SK-N-SH treated with all-trans-retinoic acid at 6 μM for 48 hours (cell line): ENCODE data around the gene COL17A1.
A peak's percentile ranks its signal among the peaks of the same experiment; 100 is the strongest.

Experiments used
- ATAC-seq: fragments of 200-7000 bp; cut with Tn5 transposase; 3 replicates; pipeline ENCODE4 v1.9.1; 2020; ENCODE audit warnings: mild to moderate bottlenecking, moderate library complexity
- ARNTL ChIP-seq: fragments of 450-650 bp; formaldehyde crosslinking; IDR thresholded peaks from 2 replicates; pipeline ENCODE4 v1.5.0; 2020; ENCODE audit warnings: low read depth, mild to moderate bottlenecking, moderate library complexity, borderline replicate concordance
- BACH2 ChIP-seq: fragments of 250-450 bp; sonication (Bioruptor Pico); IDR thresholded peaks from 2 replicates; pipeline ENCODE4 v1.9.0; 2021; ENCODE audit warnings: mild to moderate bottlenecking, borderline replicate concordance
- CREB5 ChIP-seq: fragments of 250-450 bp; sonication (Bioruptor Pico); IDR thresholded peaks from 2 replicates; pipeline ENCODE4 v1.5.1; 2020; ENCODE audit warnings: low read depth, mild to moderate bottlenecking, moderate library complexity
- CSDC2 ChIP-seq: fragments of 250-450 bp; sonication (Bioruptor Pico); IDR thresholded peaks from 2 replicates; pipeline ENCODE4 v1.5.0; 2020; ENCODE audit warnings: mild to moderate bottlenecking, moderate library complexity
- CSRNP3 ChIP-seq: fragments of 250-450 bp; sonication (Bioruptor Pico); IDR thresholded peaks from 2 replicates; pipeline ENCODE4 v1.5.1; 2021; ENCODE audit warnings: mild to moderate bottlenecking, moderate library complexity
- ESRRG ChIP-seq: fragments of 250-450 bp; sonication (Bioruptor Pico); IDR thresholded peaks from 2 replicates; pipeline ENCODE4 v1.6.1; 2021; ENCODE audit warnings: mild to moderate bottlenecking
- GLIS3 ChIP-seq: fragments of 250-450 bp; sonication (Bioruptor Pico); IDR thresholded peaks from 2 replicates; pipeline ENCODE4 v1.5.0; 2020; ENCODE audit warnings: mild to moderate bottlenecking, moderate library complexity
- ISL1 ChIP-seq: fragments of 250-450 bp; sonication (Bioruptor Pico); IDR thresholded peaks from 2 replicates; pipeline ENCODE4 v2.1.2; 2022; ENCODE audit warnings: mild to moderate bottlenecking, moderate library complexity
- OSR1 ChIP-seq: fragments of 250-450 bp; sonication (Bioruptor Pico); IDR thresholded peaks from 2 replicates; pipeline ENCODE4 v1.8.0; 2022; ENCODE audit warnings: moderate library complexity, mild to moderate bottlenecking, inconsistent platforms
- PATZ1 ChIP-seq: fragments of 250-450 bp; sonication (Bioruptor Pico); IDR thresholded peaks from 2 replicates; pipeline ENCODE4 v1.8.0; 2020; ENCODE audit warnings: mild to moderate bottlenecking, moderate library complexity, borderline replicate concordance
- POU6F1 ChIP-seq: fragments of 250-450 bp; sonication (Bioruptor Pico); IDR thresholded peaks from 2 replicates; pipeline ENCODE4 v1.8.0; 2021; ENCODE audit warnings: low read depth, mild to moderate bottlenecking, moderate library complexity, borderline replicate concordance
- PPARA ChIP-seq: fragments of 250-450 bp; sonication (Bioruptor Pico); IDR thresholded peaks from 2 replicates; pipeline ENCODE4 v1.5.0; 2020; ENCODE audit warnings: mild to moderate bottlenecking, borderline replicate concordance
- RARB ChIP-seq: fragments of 250-450 bp; sonication (Bioruptor Pico); IDR thresholded peaks from 2 replicates; pipeline ENCODE4 v1.8.0; 2021; ENCODE audit warnings: mild to moderate bottlenecking, moderate library complexity
- SNAI2 ChIP-seq: fragments of 250-450 bp; sonication (Bioruptor Pico); IDR thresholded peaks from 2 replicates; pipeline ENCODE4 v1.5.0; 2020; ENCODE audit warnings: mild to moderate bottlenecking, moderate library complexity
- TCF4 ChIP-seq: fragments of 250-450 bp; sonication (Bioruptor Pico); IDR thresholded peaks from 2 replicates; pipeline ENCODE4 v1.8.0; 2021; ENCODE audit warnings: mild to moderate bottlenecking, moderate library complexity, borderline replicate concordance
- TOX ChIP-seq: fragments of 250-450 bp; sonication (Bioruptor Pico); IDR thresholded peaks from 2 replicates; pipeline ENCODE4 v1.8.0; 2021; ENCODE audit warnings: mild to moderate bottlenecking, moderate library complexity, borderline replicate concordance
- ZC3H10 ChIP-seq: fragments of 250-450 bp; sonication (Bioruptor Pico); IDR thresholded peaks from 2 replicates; pipeline ENCODE4 v1.5.1; 2021; ENCODE audit warnings: mild to moderate bottlenecking, moderate library complexity
- ZFP3 ChIP-seq: fragments of 250-450 bp; sonication (Bioruptor Pico); IDR thresholded peaks from 2 replicates; pipeline ENCODE4 v1.5.0; 2020; ENCODE audit warnings: mild to moderate bottlenecking, moderate library complexity
- ZFP30 ChIP-seq: fragments of 450-650 bp; formaldehyde crosslinking; IDR thresholded peaks from 2 replicates; pipeline ENCODE4 v1.5.0; 2022; ENCODE audit warnings: mild to moderate bottlenecking, moderate library complexity
- ZNF565 ChIP-seq: fragments of 450-650 bp; formaldehyde crosslinking; conservative IDR thresholded peaks from 2 replicates; pipeline ENCODE4 v1.5.0; 2020; ENCODE audit warnings: low read depth, mild to moderate bottlenecking, moderate library complexity
- ZNF70 ChIP-seq: fragments of 450-650 bp; formaldehyde crosslinking; IDR thresholded peaks from 2 replicates; pipeline ENCODE4 v1.5.0; 2020; ENCODE audit warnings: mild to moderate bottlenecking, moderate library complexity
- ZNF8 ChIP-seq: fragments of 450-650 bp; formaldehyde crosslinking; IDR thresholded peaks from 2 replicates; pipeline ENCODE4 v1.5.0; 2020; ENCODE audit warnings: mild to moderate bottlenecking, moderate library complexity

Gene COL17A1

GRCh38 chr10:104120512-104120902 lies 34.8 kb upstream of the COL17A1 start:
- TF ChIP-seq CSDC2 (0 out of 2 replicates have a peak, but pooled peaks have one; percentile 21), ZNF70 (CRISPR knock-in tag) (no peak), CREB5 (CRISPR knock-in tag) (no peak), TOX (CRISPR knock-in tag) (no peak), ESRRG (no peak), RARB (CRISPR knock-in tag) (no peak)
- no peak for ATAC-seq

GRCh38 chr10:104119996-104120395 lies 34.3 kb upstream of the COL17A1 start:
- ATAC-seq = no peak
- TF ChIP-seq ZNF565 (CRISPR knock-in tag) (no peak), POU6F1 (CRISPR knock-in tag) (no peak), CSDC2 (no peak), ISL1 (no peak), BACH2 (no peak), CREB5 (CRISPR knock-in tag) (no peak), OSR1 (CRISPR knock-in tag) (no peak), TCF4 (CRISPR knock-in tag) (no peak), SNAI2 (CRISPR knock-in tag) (no peak), ZNF70 (CRISPR knock-in tag) (no peak), RARB (CRISPR knock-in tag) (no peak), ZFP3 (CRISPR knock-in tag) (no peak), TOX (CRISPR knock-in tag) (no peak), ZFP30 (CRISPR knock-in tag) (no peak), PATZ1 (CRISPR knock-in tag) (no peak)

GRCh38 chr10:104117839-104118323 lies 32.2 kb upstream of the COL17A1 start:
- no peak for ATAC-seq
- TF ChIP-seq GLIS3 (CRISPR knock-in tag) (no peak), TCF4 (CRISPR knock-in tag) (no peak)

GRCh38 chr10:104113376-104113956 lies 27.8 kb upstream of the COL17A1 start:
- ATAC-seq = no peak
- TF ChIP-seq GLIS3 (CRISPR knock-in tag) = no peak
- TF ChIP-seq ZNF565 (CRISPR knock-in tag) = no peak
- no peak for TF ChIP-seq CSRNP3 (CRISPR knock-in tag)
- no peak for TF ChIP-seq RARB (CRISPR knock-in tag)
- TF ChIP-seq ARNTL = no peak
- no peak for TF ChIP-seq PATZ1 (CRISPR knock-in tag)
- TF ChIP-seq CREB5 (CRISPR knock-in tag) = no peak
- no peak for TF ChIP-seq SNAI2 (CRISPR knock-in tag)
- TF ChIP-seq ZFP3 (CRISPR knock-in tag) = no peak
- TF ChIP-seq PPARA (CRISPR knock-in tag) = no peak
- no peak for TF ChIP-seq TCF4 (CRISPR knock-in tag)
- no peak for TF ChIP-seq ZFP30 (CRISPR knock-in tag)
- no peak for TF ChIP-seq BACH2
- no peak for TF ChIP-seq ZNF8 (CRISPR knock-in tag)
- no peak for TF ChIP-seq ESRRG
- TF ChIP-seq ISL1 = no peak
- TF ChIP-seq POU6F1 (CRISPR knock-in tag) = no peak
- TF ChIP-seq ZC3H10 (CRISPR knock-in tag) = no peak
